ENCODE data around the gene ADAMTS16. TPM values are rescaled to one million over a fixed set of nuclear protein-coding genes. Genes with fewer than 3 reads are reported as not detected.

Gene ADAMTS16
- total RNA-seq, 1 experiment from 2014 or later = 30.1 TPM

- Mint-ChIP-seq H3K9me3 (peaks cover 66% of the 10 kb centered on the region), H3K4me3 (no peak overlapping the region), H3K27ac (no peak overlapping the region), H3K4me1 (peaks cover 3% of the 10 kb centered on the region; the same call in 1 of the 2 replicates), H3K36me3 (peaks cover 29% of the 10 kb centered on the region), H3K27me3 (ENCODE audit: low read depth) (peaks cover 3% of the 10 kb centered on the region; the same call in 1 of the 2 replicates)
- ChIA-PET POLR2A (no interaction called here), CTCF (no interaction called here)
- DNase-seq (ENCODE audit: low spot score) (no peak), ATAC-seq (no peak)
- TF ChIP-seq ZNF317 (CRISPR knock-in tag; IDR thresholded peaks at IDR 0.05; ENCODE audit: borderline replicate concordance, low read depth) (no peak), ZBTB21 (CRISPR knock-in tag; IDR thresholded peaks at IDR 0.05; ENCODE audit: borderline replicate concordance) (no peak), SOX15 (CRISPR knock-in tag; IDR thresholded peaks at IDR 0.05) (no peak), NFATC4 (CRISPR knock-in tag; IDR thresholded peaks at IDR 0.05) (no peak), ZNF219 (CRISPR knock-in tag; IDR thresholded peaks at IDR 0.05; ENCODE audit: borderline replicate concordance) (no peak), GRHL2 (CRISPR knock-in tag; IDR thresholded peaks at IDR 0.05; ENCODE audit: insufficient replicate concordance, severe bottlenecking) (no peak), CREM (CRISPR knock-in tag; IDR thresholded peaks at IDR 0.05) (no peak), TEAD4 (CRISPR knock-in tag; IDR thresholded peaks at IDR 0.05) (no peak)
Observed at GRCh38 chr5:5116956-5117355, 23.2 kb upstream of the ADAMTS16 start.

- H3K27ac Mint-ChIP-seq = no peak overlapping the region
- ChIA-PET CTCF (no interaction called here), POLR2A (no interaction called here)
- peaks cover 9% of the 10 kb centered on the region for H3K36me3 Mint-ChIP-seq
- H3K4me3 Mint-ChIP-seq = no peak overlapping the region
- H3K27me3 Mint-ChIP-seq (ENCODE audit: low read depth) = peaks cover 3% of the 10 kb centered on the region; the same call in 1 of the 2 replicates
- no peak for TF ChIP-seq SP1 (CRISPR knock-in tag; conservative IDR thresholded peaks at IDR 0.05)
- no peak for TF ChIP-seq PRRX2 (CRISPR knock-in tag; IDR thresholded peaks at IDR 0.05)
- no peak for TF ChIP-seq ATF6 (CRISPR knock-in tag; IDR thresholded peaks at IDR 0.05)
- no peak for TF ChIP-seq ARID4B (CRISPR knock-in tag; IDR thresholded peaks at IDR 0.05; ENCODE audit: borderline replicate concordance)
- TF ChIP-seq ATF2 (CRISPR knock-in tag; IDR thresholded peaks at IDR 0.05; ENCODE audit: borderline replicate concordance, low read depth) = no peak
- no peak for TF ChIP-seq ATF1 (CRISPR knock-in tag; IDR thresholded peaks at IDR 0.05)
- TF ChIP-seq ESRRA (CRISPR knock-in tag; IDR thresholded peaks at IDR 0.05; ENCODE audit: borderline replicate concordance) = no peak
- no peak for TF ChIP-seq FOXP4 (CRISPR knock-in tag; IDR thresholded peaks at IDR 0.05)
- TF ChIP-seq FOXJ3 (CRISPR knock-in tag; IDR thresholded peaks at IDR 0.05; ENCODE audit: borderline replicate concordance) = no peak
- no peak for TF ChIP-seq ZNF532 (CRISPR knock-in tag; IDR thresholded peaks at IDR 0.05; ENCODE audit: borderline replicate concordance)
- no peak for ATAC-seq
- peaks cover 3% of the 10 kb centered on the region; the same call in 1 of the 2 replicates for H3K4me1 Mint-ChIP-seq
- H3K9me3 Mint-ChIP-seq = peaks cover 23% of the 10 kb centered on the region
- DNase-seq (ENCODE audit: low spot score) = no peak
Observed at GRCh38 chr5:5122776-5123175, 17.4 kb upstream of the ADAMTS16 start.

Measured in WTC11 (cell line).